A549 treated with dexamethasone at 1 μM for 4 hours (cell line): ENCODE data around the gene COQ7. TPM values are rescaled to one million over a fixed set of nuclear protein-coding genes. Genes with fewer than 3 reads are reported as not detected.

Experiments
- total RNA-seq: library from RNA; stranded (reverse); fragments of 200-300 nt; extraction: Qiagen RNA extraction; gene quantifications from 5 replicates; pipeline ENCODE4 v1.2.3, GENCODE V29; 2022

Gene COQ7
- 21.4 to 28.0 TPM (median 23.9 TPM) in 5 replicates for total RNA-seq

DNA sequence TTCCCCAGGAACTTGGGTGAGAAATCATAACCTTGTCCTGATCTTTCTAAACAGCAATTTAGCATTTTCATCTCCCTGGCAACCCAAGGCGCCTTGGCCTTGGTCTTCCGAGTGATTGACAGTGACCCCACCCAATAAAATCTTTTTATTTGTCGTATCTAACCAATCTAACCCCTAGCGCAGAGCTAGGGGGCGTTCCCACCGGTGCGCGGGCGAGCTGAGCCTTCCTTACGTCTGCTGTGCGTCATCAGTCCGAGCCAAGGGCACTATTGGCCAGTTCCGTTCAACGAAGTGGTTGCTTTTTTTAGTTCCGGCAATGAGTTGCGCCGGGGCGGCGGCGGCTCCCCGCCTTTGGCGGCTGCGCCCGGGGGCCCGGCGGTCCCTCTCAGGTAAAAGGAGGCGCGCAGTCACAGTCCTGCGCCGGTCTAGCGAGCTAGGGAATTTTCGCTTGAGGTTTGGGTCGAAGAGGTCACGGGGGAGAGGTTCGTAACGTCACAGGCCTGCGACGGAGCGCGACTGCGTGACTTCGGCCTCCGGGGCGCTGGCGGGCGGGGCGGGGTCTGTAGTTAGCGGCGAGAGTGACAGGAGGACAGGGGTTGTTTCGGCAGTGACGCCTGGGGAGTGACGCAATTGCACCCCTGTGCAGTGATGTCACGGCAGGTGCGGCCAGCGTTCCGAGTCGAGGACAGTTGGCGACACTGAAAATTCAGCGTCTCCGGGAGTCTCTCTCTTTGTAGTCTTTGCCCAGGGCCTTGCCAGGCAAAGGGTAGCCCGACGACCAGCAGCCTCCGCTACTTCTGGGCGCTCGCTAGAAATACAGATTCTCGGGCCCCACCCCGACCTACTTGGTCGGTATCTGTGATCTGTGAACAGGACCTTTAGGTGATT, at the start of gene COQ7:
TSS of gene COQ7 (plus strand) at position 266 of the 888 bp plus-strand sequence. CDS start at position 317, 51 bp downstream.

DNA sequence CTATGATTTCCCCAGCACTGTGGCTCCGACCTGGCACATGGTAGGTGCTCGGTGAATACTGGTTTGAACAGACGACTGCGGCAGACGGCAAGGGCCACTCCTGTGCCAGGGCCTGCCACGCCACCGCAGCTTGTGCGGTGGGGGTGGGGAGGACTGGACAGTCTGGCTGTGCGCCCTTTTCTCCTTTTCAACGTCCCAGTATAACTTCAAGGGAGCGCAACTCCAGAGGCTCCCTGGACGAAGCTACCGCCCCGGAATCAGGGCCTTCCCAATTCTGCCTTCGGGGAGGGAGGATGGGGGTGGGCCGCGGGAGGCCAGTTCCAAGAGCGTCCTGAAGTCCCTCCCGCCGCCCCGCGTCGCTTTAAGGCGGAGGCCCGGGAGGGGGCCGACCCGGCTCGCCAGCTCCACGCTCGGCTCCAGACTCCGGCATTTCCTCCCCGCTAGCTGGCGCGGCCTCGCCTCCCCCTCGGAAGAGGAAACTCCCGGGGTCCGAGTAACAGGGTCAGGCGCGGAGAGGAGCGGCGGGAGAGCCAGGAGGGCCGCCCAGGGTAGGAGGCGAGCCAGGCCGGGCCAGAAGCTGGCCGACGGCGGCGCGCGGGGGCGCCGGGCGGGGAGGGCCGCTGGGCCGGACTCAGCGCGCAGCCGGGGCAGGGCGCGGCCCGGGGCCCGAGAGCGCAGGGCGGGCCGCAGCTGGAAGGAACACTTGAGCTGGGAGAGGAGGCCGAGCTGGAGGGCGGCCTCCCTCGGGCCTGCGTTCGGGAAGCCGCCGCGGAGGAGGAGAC, 46.4 kb downstream of the COQ7 start, which contains the start of gene ITPRIPL2:
TSS of gene ITPRIPL2 (plus strand) at position 388 of the 782 bp plus-strand sequence. CDS start 498 bp downstream, outside the sequence.

Other genes starting within 250 kb of the COQ7 start
- 12.5 to 26.4 TPM (median 21.2 TPM) in 5 replicates for gene SMG1, start 141.2 kb upstream of the COQ7 start, total RNA-seq
- gene TMC7, start 83.7 kb upstream of the COQ7 start, total RNA-seq: 4.9 to 7.2 TPM (median 6.2 TPM) in 5 replicates
- 11.6 to 19.2 TPM (median 18.4 TPM) in 5 replicates for gene ITPRIPL2, start 46.4 kb downstream of the COQ7 start, total RNA-seq
- 9.9 to 12.4 TPM (median 11.5 TPM) in 5 replicates for gene SYT17, start 100.6 kb downstream of the COQ7 start, total RNA-seq
- gene CLEC19A, start 218.1 kb downstream of the COQ7 start, total RNA-seq: 0.08 to 0.15 TPM (median 0.11 TPM) in 4 of 5 replicates, not detected in the other